Stimulated activated effector memory CD8-positive, alpha-beta T cell treated with anti-CD3 and anti-CD28 coated beads, Interleukin-12 subunit alpha, Interleukin-12 subunit beta, amount 100 ng/mL, for 72 hours (primary cell): ENCODE data around the gene MAP4K4.

ENCODE experiments used
- ATAC-seq: fragments of 150-1000 bp; cut with Tn5 transposase; 2 replicates; pipeline ENCODE4 v1.10.0; 2021
- DNase-seq, 2 donors: peaks; one replicate each; pipeline ENCODE4 v3.0.0; 2021 to 2022; ENCODE audit warnings: low spot score in 2 of 2
- H3K27ac Mint-ChIP-seq: one replicate; pipeline ENCODE4 v1.8.0; 2022; ENCODE audit warnings: mild to moderate bottlenecking, mixed read lengths
- H3K36me3 Mint-ChIP-seq: one replicate; pipeline ENCODE4 v1.8.0; 2022; ENCODE audit warnings: mild to moderate bottlenecking, mixed read lengths
- H3K4me1 Mint-ChIP-seq: one replicate; pipeline ENCODE4 v1.8.0; 2022; ENCODE audit warnings: mixed read lengths
- H3K4me3 Mint-ChIP-seq: one replicate; pipeline ENCODE4 v1.8.0; 2022; ENCODE audit warnings: mild to moderate bottlenecking, mixed read lengths
- H3K9me3 Mint-ChIP-seq: one replicate; pipeline ENCODE4 v1.8.0; 2022; ENCODE audit warnings: mixed read lengths

Gene MAP4K4

GRCh38 chr2:101704816-101705578 lies 7.5 kb downstream of the MAP4K4 start:
- DNase-seq (no peak), ATAC-seq (peak; percentile 37)
- peaks cover 76% of the 10 kb centered on the region for H3K4me1 Mint-ChIP-seq
- peaks cover 18% of the 10 kb centered on the region for H3K36me3 Mint-ChIP-seq
- peak overlapping the region; percentile 65 for H3K4me3 Mint-ChIP-seq
- H3K9me3 Mint-ChIP-seq: peaks cover 4% of the 10 kb centered on the region
- peak overlapping the region; percentile 89 for H3K27ac Mint-ChIP-seq

GRCh38 chr2:101706121-101706818 lies 8.8 kb downstream of the MAP4K4 start:
- no peak for DNase-seq
- peak overlapping the region; percentile 6 for H3K4me3 Mint-ChIP-seq
- H3K4me1 Mint-ChIP-seq: peaks cover 80% of the 10 kb centered on the region
- no peak overlapping the region for H3K27ac Mint-ChIP-seq
- ATAC-seq: no peak
- peaks cover 4% of the 10 kb centered on the region for H3K9me3 Mint-ChIP-seq
- H3K36me3 Mint-ChIP-seq: peaks cover 18% of the 10 kb centered on the region

DNA sequence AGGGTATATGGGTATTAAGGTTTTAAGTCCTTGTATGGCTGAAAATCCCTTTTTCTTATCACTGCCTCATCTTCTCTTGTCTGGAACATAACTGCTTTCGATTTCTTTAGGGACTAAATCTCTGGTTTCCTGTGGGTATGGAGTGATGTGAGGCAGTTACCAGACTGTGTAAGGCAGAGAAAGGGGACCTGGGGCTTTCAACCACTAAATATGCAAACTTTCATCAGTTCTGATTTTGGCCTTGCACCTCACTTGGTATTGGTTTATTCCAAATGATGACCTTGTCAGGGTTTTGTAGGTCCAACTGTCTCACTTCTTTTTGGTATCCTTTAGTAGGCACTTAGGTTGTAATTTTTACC lies 9.3 kb downstream of the MAP4K4 start:
- Mint-ChIP-seq H3K9me3 (peaks cover 4% of the 10 kb centered on the region), H3K4me3 (peak overlapping the region; percentile 6), H3K4me1 (peaks cover 82% of the 10 kb centered on the region), H3K27ac (no peak overlapping the region), H3K36me3 (peaks cover 18% of the 10 kb centered on the region)
- ATAC-seq (peak; percentile 39), DNase-seq (no peak)

DNA sequence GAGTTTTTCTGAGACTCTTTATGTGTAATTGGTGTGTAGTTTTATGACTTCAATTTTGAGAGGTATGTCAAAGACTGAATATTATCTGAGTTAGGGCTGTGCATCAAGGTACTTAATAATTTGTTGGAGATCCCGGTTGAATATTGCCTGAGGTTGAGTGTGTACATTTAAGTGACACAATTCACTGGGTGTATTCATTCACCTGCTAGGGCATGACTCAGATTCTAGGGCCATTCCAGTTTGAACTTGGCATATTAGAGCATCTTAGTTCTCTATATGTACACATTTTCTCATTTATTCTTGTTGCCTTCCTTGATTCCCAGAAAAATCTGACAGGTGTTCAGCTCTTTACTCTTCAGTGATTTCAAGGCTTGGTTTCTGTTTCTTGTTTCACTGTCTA lies 12.5 kb downstream of the MAP4K4 start:
- peak overlapping the region; percentile 41 for H3K4me3 Mint-ChIP-seq
- DNase-seq (no peak), ATAC-seq (no peak)
- H3K27ac Mint-ChIP-seq: no peak overlapping the region
- H3K9me3 Mint-ChIP-seq: no peaks in the 10 kb centered on the region
- H3K36me3 Mint-ChIP-seq: no peaks in the 10 kb centered on the region
- peaks cover 59% of the 10 kb centered on the region for H3K4me1 Mint-ChIP-seq

DNA sequence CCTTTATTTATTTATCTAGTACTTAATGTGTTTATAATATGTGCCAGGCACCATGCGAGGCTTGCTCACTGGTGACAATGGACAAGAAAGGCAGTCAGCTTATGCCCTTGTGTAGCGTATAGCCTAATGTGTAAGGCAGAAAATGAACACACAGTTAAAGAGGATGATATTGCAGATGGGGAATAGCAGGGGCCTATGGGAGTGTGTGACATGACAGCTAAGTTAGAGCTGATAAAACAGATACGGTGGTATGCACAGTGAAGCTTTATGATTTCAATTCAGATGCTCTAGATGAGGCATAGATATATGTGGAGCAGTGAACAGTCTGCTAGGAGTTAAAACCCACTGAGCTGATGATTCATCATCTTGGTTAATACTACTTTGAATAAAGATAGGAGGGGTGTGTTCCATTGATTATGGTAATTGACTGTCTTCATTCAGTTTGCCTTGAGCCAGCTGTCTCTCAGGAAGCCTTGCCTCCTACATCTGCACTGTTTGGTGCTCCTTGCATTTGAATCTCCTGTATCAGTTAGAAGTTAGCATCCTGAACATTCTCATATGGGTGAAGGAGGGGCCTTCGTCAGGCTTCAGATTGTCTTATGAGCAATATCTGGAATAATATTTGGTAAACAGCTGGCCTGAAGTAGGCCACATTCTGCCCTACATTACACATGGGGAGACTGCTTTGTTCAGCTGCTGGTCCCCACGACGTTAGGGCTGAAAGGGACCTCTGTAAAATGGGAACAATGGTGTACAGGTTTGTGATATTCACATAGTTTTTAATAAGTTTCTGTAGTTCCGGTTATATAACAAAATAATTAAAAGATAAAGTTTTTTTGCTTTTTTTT lies 13.2 kb downstream of the MAP4K4 start:
- DNase-seq: peak in 1 of 2 donors; percentile 57
- peak; percentile 96 for ATAC-seq
- peaks cover 53% of the 10 kb centered on the region for H3K4me1 Mint-ChIP-seq
- H3K4me3 Mint-ChIP-seq: peak overlapping the region; percentile 41
- H3K36me3 Mint-ChIP-seq: no peaks in the 10 kb centered on the region
- H3K27ac Mint-ChIP-seq: no peak overlapping the region
- no peaks in the 10 kb centered on the region for H3K9me3 Mint-ChIP-seq

- Mint-ChIP-seq H3K4me3 (no peak overlapping the region), H3K9me3 (no peaks in the 10 kb centered on the region), H3K4me1 (peaks cover 63% of the 10 kb centered on the region), H3K36me3 (peaks cover 7% of the 10 kb centered on the region), H3K27ac (no peak overlapping the region)
- DNase-seq (no peak), ATAC-seq (no peak)
Measured at GRCh38 chr2:101714118-101714517, 16.6 kb downstream of the MAP4K4 start.

DNA sequence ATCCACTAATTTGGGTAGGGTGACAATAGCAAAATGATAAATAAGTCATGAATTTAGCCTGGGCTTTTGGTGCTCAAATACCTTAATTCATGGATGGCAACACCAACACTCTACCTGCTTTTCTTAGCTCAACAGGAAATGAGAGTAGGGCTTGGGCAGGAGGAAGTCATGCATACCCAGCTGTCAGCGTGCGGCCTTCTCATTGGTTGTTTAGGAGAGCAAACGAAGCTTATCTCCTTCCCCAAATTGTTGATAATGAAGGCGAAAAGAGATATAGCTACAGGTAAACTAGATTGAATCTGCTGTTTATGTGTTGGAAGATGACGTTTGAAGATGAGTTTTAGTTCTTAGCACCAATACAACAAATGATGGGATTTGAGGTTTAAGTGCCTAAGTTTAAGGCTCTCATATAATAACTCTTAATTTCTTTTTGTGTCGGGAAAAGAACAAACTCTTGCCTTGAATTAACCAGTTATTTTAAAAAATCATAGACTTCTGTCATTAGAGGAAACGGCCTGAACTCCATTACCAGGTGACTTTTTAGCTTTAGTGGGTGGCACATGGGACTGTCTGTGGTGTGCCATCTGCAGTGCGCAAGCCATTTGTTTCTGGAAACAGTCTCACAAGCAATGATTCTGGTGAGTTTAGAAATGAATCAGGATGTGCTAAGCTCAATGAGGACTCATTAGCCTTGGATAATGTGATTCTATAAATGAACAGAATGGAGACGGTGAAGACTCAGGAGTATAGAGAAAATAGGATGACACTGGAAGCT lies 19.8 kb downstream of the MAP4K4 start:
- ATAC-seq: peak; percentile 75

DNA sequence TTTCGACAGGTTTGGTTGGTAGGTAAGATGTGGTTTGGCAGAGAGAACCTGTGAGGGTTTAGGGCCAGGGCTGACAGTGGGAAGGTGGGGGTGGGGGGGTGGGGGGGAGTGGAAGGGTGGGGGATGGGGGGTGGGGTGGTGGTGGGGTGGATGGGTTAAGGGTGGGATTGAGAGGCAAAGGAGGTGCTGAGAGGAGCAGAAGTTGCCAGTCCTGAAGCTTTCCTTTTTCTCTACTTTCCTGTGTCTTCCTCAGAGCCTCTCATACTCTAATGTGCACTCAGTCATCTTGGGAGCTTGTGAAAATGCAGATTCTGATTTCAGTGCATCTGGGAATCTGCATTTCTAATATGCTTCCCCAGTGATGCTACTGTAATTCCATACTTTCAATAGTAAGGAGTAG lies 21.0 kb downstream of the MAP4K4 start:
- H3K4me1 Mint-ChIP-seq: peaks cover 78% of the 10 kb centered on the region
- H3K4me3 Mint-ChIP-seq: peak overlapping the region; percentile 55
- peak overlapping the region; percentile 90 for H3K27ac Mint-ChIP-seq
- peaks cover 12% of the 10 kb centered on the region for H3K36me3 Mint-ChIP-seq
- ATAC-seq (no peak), DNase-seq (no peak)
- peaks cover 3% of the 10 kb centered on the region for H3K9me3 Mint-ChIP-seq

More for the DNA sequence above, 19.8 kb downstream of the MAP4K4 start:
- peaks cover 67% of the 10 kb centered on the region for H3K4me1 Mint-ChIP-seq
- H3K27ac Mint-ChIP-seq: peak overlapping the region; percentile 90
- no peak for DNase-seq
- H3K36me3 Mint-ChIP-seq: peaks cover 12% of the 10 kb centered on the region
- H3K9me3 Mint-ChIP-seq: no peaks in the 10 kb centered on the region
- peak overlapping the region; percentile 55 for H3K4me3 Mint-ChIP-seq

GRCh38 chr2:101718993-101719571 lies 21.6 kb downstream of the MAP4K4 start:
- Mint-ChIP-seq H3K9me3 (peaks cover 3% of the 10 kb centered on the region), H3K4me1 (peaks cover 84% of the 10 kb centered on the region), H3K4me3 (peak overlapping the region; percentile 55), H3K27ac (peak overlapping the region; percentile 90), H3K36me3 (peaks cover 12% of the 10 kb centered on the region)
- ATAC-seq: peak; percentile 92
- peak in 1 of 2 donors; percentile 71 for DNase-seq

- DNase-seq (no peak), ATAC-seq (no peak)
- Mint-ChIP-seq H3K36me3 (peaks cover 12% of the 10 kb centered on the region), H3K4me3 (no peak overlapping the region), H3K27ac (peak overlapping the region; percentile 35), H3K4me1 (peaks cover 94% of the 10 kb centered on the region), H3K9me3 (peaks cover 3% of the 10 kb centered on the region)
Measured at GRCh38 chr2:101720732-101721131, 23.2 kb downstream of the MAP4K4 start.

- Mint-ChIP-seq H3K36me3 (peaks cover 12% of the 10 kb centered on the region), H3K27ac (peak overlapping the region; percentile 56), H3K4me1 (peaks cover 84% of the 10 kb centered on the region), H3K4me3 (no peak overlapping the region), H3K9me3 (peaks cover 3% of the 10 kb centered on the region)
- DNase-seq (peak in 1 of 2 donors; percentile 35), ATAC-seq (no peak)
Measured at GRCh38 chr2:101722864-101723263, 25.4 kb downstream of the MAP4K4 start.

DNA sequence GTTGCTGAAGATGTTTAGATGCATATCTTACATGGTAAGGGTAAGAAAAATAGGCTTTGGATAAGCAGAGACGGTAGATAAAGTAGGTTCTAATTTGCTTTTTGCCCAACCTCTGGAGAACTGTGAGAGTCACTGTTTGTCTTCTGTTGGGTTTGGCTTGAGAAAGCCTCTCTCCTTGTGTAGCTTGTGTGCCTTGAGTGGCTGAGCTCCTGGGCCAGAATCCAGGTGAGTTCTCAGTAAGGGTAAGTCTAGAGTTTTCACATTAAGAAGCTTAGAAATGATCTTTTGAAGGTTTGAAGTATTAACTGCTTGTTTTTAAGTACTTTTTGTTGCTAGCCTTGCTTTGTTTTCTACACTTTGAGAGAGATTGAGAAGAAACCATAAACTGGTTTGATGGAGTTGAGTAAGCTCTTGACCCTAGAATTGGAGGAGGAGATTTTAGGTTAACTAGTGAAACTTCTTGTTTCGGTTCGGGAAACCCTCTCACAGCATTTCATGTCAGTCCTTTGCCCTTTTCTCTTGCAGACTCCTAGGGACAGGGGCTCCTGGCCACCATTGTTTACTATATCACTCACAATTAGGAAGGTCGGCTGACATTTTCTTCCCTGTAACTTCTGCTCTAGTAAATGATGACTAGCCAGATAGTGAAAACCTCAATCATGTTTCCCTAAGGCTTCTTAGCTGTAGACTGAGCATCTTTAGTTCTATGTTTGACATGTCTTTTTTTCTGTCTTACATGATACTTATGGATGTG lies 26.0 kb downstream of the MAP4K4 start:
- peak in 1 of 2 donors; percentile 35 for DNase-seq
- H3K36me3 Mint-ChIP-seq: peaks cover 11% of the 10 kb centered on the region
- H3K9me3 Mint-ChIP-seq: peaks cover 3% of the 10 kb centered on the region
- peaks cover 79% of the 10 kb centered on the region for H3K4me1 Mint-ChIP-seq
- H3K4me3 Mint-ChIP-seq: peak overlapping the region; percentile 24
- ATAC-seq: no peak
- H3K27ac Mint-ChIP-seq: peak overlapping the region; percentile 64

GRCh38 chr2:101724125-101724474 lies 26.6 kb downstream of the MAP4K4 start:
- ATAC-seq: no peak
- Mint-ChIP-seq H3K4me1 (peaks cover 79% of the 10 kb centered on the region), H3K9me3 (peaks cover 3% of the 10 kb centered on the region), H3K4me3 (peak overlapping the region; percentile 24), H3K36me3 (peaks cover 5% of the 10 kb centered on the region), H3K27ac (peak overlapping the region; percentile 64)
- peak in 1 of 2 donors; percentile 40 for DNase-seq

DNA sequence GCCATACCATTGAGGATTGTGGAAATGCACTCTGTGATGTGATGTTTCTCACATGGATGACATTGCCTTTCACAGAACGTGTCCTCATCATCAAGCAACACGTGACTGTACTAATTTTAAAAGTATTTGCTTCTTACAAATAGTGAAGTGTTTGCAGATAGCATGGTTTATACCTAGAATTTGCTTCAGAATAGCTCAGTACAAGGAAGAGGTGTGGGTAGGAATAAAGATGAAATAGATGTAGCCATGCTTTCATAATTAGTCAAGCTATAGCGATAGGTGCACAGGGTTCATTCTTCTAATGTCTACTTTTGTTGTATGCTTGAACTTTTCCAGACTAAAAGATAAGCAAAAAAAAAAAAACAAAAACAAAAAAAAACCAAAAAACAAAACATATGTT lies 27.5 kb downstream of the MAP4K4 start:
- Mint-ChIP-seq H3K4me1 (peaks cover 79% of the 10 kb centered on the region), H3K27ac (no peak overlapping the region), H3K36me3 (no peaks in the 10 kb centered on the region), H3K4me3 (no peak overlapping the region), H3K9me3 (peaks cover 3% of the 10 kb centered on the region)
- ATAC-seq (peak; percentile 76), DNase-seq (no peak)
